NB4 (cell line): Measurements from ENCODE around the gene CNNM2.
"Not testable (repeated sequence)": the region's sequence is repeated elsewhere in the genome, so short reads cannot be mapped to it uniquely, and the experiment has no call there.

ENCODE experiments used
- POLR2A ChIP-seq: IDR thresholded peaks from 2 replicates; pipeline ENCODE4 v1.6.1; 2011; ENCODE audit warnings: mild to moderate bottlenecking; ENCODE audit not compliant: insufficient read length; ENCODE audit errors: extremely low read depth
- TF ChIP-seq, protein P1 (sequence below): IDR thresholded peaks from 2 replicates; pipeline ENCODE4 v1.6.1; 2011; ENCODE audit warnings: low read depth, low read length

DNA sequence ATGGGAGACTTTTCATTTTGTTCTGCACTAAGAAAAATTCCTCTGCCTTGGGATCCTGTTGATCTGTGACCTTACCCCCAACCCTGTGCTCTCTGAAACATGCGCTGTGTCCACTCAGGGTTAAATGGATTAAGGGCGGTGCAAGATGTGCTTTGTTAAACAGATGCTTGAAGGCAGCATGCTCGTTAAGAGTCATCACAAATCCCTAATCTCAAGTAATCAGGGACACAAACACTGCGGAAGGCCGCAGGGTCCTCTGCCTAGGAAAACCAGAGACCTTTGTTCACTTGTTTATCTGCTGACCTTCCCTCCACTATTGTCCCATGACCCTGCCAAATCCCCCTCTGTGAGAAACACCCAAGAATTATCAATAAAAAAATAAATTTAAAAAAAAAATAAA, 212.1 kb downstream of the CNNM2 start:
- TF ChIP-seq, protein P1, sequence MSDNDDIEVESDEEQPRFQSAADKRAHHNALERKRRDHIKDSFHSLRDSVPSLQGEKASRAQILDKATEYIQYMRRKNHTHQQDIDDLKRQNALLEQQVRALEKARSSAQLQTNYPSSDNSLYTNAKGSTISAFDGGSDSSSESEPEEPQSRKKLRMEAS, result not testable (repeated sequence)
- not testable (repeated sequence) for TF ChIP-seq POLR2A
